ENCODE data around the gene EDC3.

EDC3 gene

GRCh38 chr15:74626336-74626735 lies 69.5 kb downstream of the EDC3 start:
- DNase-seq (ENCODE audit: low read depth), result no peak
- H3K4me3 ChIP-seq (ENCODE audit: low read depth, low read length), result no peak overlapping the region
- TF ChIP-seq, protein P1, sequence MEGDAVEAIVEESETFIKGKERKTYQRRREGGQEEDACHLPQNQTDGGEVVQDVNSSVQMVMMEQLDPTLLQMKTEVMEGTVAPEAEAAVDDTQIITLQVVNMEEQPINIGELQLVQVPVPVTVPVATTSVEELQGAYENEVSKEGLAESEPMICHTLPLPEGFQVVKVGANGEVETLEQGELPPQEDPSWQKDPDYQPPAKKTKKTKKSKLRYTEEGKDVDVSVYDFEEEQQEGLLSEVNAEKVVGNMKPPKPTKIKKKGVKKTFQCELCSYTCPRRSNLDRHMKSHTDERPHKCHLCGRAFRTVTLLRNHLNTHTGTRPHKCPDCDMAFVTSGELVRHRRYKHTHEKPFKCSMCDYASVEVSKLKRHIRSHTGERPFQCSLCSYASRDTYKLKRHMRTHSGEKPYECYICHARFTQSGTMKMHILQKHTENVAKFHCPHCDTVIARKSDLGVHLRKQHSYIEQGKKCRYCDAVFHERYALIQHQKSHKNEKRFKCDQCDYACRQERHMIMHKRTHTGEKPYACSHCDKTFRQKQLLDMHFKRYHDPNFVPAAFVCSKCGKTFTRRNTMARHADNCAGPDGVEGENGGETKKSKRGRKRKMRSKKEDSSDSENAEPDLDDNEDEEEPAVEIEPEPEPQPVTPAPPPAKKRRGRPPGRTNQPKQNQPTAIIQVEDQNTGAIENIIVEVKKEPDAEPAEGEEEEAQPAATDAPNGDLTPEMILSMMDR (IDR thresholded peaks at IDR 0.05; ENCODE audit: insufficient read depth, low read depth, low read length, missing control alignments), result no peak

DNA sequence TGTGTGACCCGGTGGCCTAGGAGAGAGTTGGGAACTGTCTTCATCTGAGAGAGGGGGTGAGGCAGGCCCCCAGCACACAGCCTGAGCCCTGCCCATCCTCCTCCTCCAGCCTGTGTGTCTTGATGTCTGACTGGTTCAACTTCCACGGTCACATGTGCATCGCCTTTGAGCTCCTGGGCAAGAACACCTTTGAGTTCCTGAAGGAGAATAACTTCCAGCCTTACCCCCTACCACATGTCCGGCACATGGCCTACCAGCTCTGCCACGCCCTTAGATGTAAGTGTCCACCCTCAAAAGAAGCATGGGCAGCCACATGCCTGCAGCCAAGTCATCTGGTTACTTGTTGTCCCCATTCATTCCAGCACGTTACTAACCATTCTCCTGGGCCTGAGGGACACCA lies 70.1 kb downstream of the EDC3 start:
- DNase-seq (ENCODE audit: low read depth), result no peak
- TF ChIP-seq, protein P1 (IDR thresholded peaks at IDR 0.05; ENCODE audit: insufficient read depth, low read depth, low read length, missing control alignments), result no peak

GRCh38 chr15:74624020-74624602 lies 71.7 kb downstream of the EDC3 start:
- no peak for DNase-seq (ENCODE audit: low read depth)
- no peak overlapping the region for H3K4me3 ChIP-seq (ENCODE audit: low read depth, low read length)
- TF ChIP-seq, protein P1 (IDR thresholded peaks at IDR 0.05; ENCODE audit: insufficient read depth, low read depth, low read length, missing control alignments), result no peak

More for the DNA sequence above, 70.1 kb downstream of the EDC3 start:
- no peak overlapping the region for H3K4me3 ChIP-seq (ENCODE audit: low read depth, low read length)

DNA sequence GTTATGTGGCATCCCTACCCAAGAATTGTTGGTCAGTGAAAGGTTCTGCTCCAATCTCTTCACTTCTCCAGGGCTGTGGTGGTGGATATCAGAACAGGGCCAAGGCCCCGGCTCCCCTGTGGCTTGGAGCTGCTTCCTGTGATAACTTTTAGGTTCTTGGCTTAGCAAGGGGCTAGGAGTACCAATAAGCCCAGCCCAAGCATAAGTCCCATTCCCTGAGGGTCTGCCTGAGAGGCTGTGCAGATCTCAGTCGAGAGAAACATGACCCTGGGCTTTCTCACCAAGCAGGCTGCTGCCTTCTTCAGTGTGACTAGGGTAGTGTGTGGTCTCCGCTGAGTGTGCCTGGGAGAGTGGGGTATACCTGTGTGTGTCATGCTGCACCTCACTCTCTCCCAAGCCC lies 73.1 kb downstream of the EDC3 start:
- no peak overlapping the region for H3K4me3 ChIP-seq (ENCODE audit: low read depth, low read length)
- TF ChIP-seq, protein P1 (IDR thresholded peaks at IDR 0.05; ENCODE audit: insufficient read depth, low read depth, low read length, missing control alignments), result no peak
- DNase-seq (ENCODE audit: low read depth), result no peak

GRCh38 chr15:74621936-74622335 lies 73.9 kb downstream of the EDC3 start:
- no peak for DNase-seq (ENCODE audit: low read depth)
- no peak overlapping the region for H3K4me3 ChIP-seq (ENCODE audit: low read depth, low read length)
- TF ChIP-seq, protein P1 (IDR thresholded peaks at IDR 0.05; ENCODE audit: insufficient read depth, low read depth, low read length, missing control alignments), result no peak

- no peak for DNase-seq (ENCODE audit: low read depth)
- TF ChIP-seq, protein P1 (IDR thresholded peaks at IDR 0.05; ENCODE audit: insufficient read depth, low read depth, low read length, missing control alignments), result no peak
- H3K4me3 ChIP-seq (ENCODE audit: low read depth, low read length), result no peak overlapping the region
These were observed 74.3 kb downstream of the EDC3 start for GRCh38 chr15:74621546-74621920.
